DND-41 (cell line): Measurements from ENCODE around the gene HEXIM1.

ENCODE experiments used
- EZH2 ChIP-seq: IDR thresholded peaks from 3 replicates; pipeline ENCODE4 v1.6.1; 2012; ENCODE audit warnings: borderline replicate concordance, low read depth, mild to moderate bottlenecking, moderate library complexity, low read length, inconsistent platforms; ENCODE audit not compliant: severe bottlenecking
- TF ChIP-seq, protein P1 (sequence below): IDR thresholded peaks from 2 replicates; pipeline ENCODE4 v1.5.1; 2012; ENCODE audit warnings: borderline replicate concordance, low read length, moderate library complexity, mild to moderate bottlenecking; ENCODE audit not compliant: poor library complexity, severe bottlenecking; ENCODE audit errors: extremely low read depth

GRCh38 chr17:45172232-45172540, 23.9 kb downstream of the HEXIM1 start:
- TF ChIP-seq, protein P1, sequence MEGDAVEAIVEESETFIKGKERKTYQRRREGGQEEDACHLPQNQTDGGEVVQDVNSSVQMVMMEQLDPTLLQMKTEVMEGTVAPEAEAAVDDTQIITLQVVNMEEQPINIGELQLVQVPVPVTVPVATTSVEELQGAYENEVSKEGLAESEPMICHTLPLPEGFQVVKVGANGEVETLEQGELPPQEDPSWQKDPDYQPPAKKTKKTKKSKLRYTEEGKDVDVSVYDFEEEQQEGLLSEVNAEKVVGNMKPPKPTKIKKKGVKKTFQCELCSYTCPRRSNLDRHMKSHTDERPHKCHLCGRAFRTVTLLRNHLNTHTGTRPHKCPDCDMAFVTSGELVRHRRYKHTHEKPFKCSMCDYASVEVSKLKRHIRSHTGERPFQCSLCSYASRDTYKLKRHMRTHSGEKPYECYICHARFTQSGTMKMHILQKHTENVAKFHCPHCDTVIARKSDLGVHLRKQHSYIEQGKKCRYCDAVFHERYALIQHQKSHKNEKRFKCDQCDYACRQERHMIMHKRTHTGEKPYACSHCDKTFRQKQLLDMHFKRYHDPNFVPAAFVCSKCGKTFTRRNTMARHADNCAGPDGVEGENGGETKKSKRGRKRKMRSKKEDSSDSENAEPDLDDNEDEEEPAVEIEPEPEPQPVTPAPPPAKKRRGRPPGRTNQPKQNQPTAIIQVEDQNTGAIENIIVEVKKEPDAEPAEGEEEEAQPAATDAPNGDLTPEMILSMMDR: no peak
- no peak for TF ChIP-seq EZH2
